ENCODE data around the gene IRF9. TPM values are rescaled to one million over a fixed set of nuclear protein-coding genes. Genes with fewer than 3 reads are reported as not detected.
A peak's percentile ranks its signal among the peaks of the same experiment; 100 is the strongest.

The IRF9 gene
- total and polyA plus RNA-seq, 2 of the 13 experiments (the other 11 are each of a cell fraction or from before 2014, with no cell fraction given): 14.9 to 49.7 TPM

GRCh38 chr14:24135834-24136683 lies 25.0 kb upstream of the IRF9 start, which contains the start of gene PSME1 (continued):
- TF ChIP-seq, protein P1, sequence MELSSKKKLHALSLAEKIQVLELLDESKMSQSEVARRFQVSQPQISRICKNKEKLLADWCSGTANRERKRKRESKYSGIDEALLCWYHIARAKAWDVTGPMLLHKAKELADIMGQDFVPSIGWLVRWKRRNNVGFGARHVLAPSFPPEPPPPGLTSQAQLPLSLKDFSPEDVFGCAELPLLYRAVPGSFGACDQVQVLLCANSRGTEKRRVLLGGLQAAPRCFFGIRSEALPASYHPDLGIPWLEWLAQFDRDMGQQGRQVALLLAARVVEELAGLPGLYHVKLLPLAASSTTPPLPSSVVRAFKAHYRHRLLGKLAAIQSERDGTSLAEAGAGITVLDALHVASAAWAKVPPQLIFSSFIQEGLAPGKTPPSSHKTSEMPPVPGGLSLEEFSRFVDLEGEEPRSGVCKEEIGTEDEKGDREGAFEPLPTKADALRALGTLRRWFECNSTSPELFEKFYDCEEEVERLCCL (CRISPR knock-in tag; IDR thresholded peaks at IDR 0.05; ENCODE audit: borderline replicate concordance): peak; percentile 92
- TF ChIP-seq, protein P2, sequence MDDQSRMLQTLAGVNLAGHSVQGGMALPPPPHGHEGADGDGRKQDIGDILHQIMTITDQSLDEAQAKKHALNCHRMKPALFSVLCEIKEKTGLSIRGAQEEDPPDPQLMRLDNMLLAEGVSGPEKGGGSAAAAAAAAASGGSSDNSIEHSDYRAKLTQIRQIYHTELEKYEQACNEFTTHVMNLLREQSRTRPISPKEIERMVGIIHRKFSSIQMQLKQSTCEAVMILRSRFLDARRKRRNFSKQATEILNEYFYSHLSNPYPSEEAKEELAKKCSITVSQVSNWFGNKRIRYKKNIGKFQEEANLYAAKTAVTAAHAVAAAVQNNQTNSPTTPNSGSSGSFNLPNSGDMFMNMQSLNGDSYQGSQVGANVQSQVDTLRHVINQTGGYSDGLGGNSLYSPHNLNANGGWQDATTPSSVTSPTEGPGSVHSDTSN (CRISPR knock-in tag; IDR thresholded peaks at IDR 0.05; ENCODE audit: borderline replicate concordance): no peak
- peak; percentile 93 for TF ChIP-seq ZNF331 (CRISPR knock-in tag; IDR thresholded peaks at IDR 0.05)
- peak; percentile 86 for TF ChIP-seq HIC2 (CRISPR knock-in tag; IDR thresholded peaks at IDR 0.05; ENCODE audit: low read depth)
- TF ChIP-seq ZNF296 (CRISPR knock-in tag; conservative IDR thresholded peaks at IDR 0.05): no peak
- no peak; the same call in 1 of the 2 replicates for TF ChIP-seq ZNF879 (CRISPR knock-in tag; IDR thresholded peaks at IDR 0.05)
- no peak for TF ChIP-seq ZNF251 (CRISPR knock-in tag; IDR thresholded peaks at IDR 0.05)
- TF ChIP-seq NFYB (CRISPR knock-in tag; IDR thresholded peaks at IDR 0.05): no peak
- TF ChIP-seq, protein P3, sequence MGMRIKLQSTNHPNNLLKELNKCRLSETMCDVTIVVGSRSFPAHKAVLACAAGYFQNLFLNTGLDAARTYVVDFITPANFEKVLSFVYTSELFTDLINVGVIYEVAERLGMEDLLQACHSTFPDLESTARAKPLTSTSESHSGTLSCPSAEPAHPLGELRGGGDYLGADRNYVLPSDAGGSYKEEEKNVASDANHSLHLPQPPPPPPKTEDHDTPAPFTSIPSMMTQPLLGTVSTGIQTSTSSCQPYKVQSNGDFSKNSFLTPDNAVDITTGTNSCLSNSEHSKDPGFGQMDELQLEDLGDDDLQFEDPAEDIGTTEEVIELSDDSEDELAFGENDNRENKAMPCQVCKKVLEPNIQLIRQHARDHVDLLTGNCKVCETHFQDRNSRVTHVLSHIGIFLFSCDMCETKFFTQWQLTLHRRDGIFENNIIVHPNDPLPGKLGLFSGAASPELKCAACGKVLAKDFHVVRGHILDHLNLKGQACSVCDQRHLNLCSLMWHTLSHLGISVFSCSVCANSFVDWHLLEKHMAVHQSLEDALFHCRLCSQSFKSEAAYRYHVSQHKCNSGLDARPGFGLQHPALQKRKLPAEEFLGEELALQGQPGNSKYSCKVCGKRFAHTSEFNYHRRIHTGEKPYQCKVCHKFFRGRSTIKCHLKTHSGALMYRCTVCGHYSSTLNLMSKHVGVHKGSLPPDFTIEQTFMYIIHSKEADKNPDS (CRISPR knock-in tag; IDR thresholded peaks at IDR 0.05): no peak
- TF ChIP-seq FOXK1 (CRISPR knock-in tag; IDR thresholded peaks at IDR 0.05; ENCODE audit: borderline replicate concordance, low read depth): peak; percentile 62; the same call in 1 of the 2 replicates
- no peak for TF ChIP-seq ZNF180 (CRISPR knock-in tag; IDR thresholded peaks at IDR 0.05; ENCODE audit: borderline replicate concordance, low read depth)
- TF ChIP-seq ZBTB33 (CRISPR knock-in tag; IDR thresholded peaks at IDR 0.05): peak; percentile 9; the same call in 1 of the 2 replicates
- TF ChIP-seq ZNF562 (CRISPR knock-in tag; IDR thresholded peaks at IDR 0.05; ENCODE audit: borderline replicate concordance): no peak
- TF ChIP-seq TBL1XR1 (IDR thresholded peaks at IDR 0.05; ENCODE audit: borderline replicate concordance, low read length, partially characterized antibody): no peak
- TF ChIP-seq, protein P4, sequence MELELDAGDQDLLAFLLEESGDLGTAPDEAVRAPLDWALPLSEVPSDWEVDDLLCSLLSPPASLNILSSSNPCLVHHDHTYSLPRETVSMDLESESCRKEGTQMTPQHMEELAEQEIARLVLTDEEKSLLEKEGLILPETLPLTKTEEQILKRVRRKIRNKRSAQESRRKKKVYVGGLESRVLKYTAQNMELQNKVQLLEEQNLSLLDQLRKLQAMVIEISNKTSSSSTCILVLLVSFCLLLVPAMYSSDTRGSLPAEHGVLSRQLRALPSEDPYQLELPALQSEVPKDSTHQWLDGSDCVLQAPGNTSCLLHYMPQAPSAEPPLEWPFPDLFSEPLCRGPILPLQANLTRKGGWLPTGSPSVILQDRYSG (CRISPR knock-in tag; IDR thresholded peaks at IDR 0.05): peak; percentile 93
- peak in 1 of 2 experiments; percentile 93; a peak in 2 of 4 replicates for TF ChIP-seq KLF16 (CRISPR knock-in tag; IDR thresholded peaks at IDR 0.05)

All from HepG2 (cell line).